Measurements from ENCODE around the gene DCDC2C.

Gene DCDC2C

DNA sequence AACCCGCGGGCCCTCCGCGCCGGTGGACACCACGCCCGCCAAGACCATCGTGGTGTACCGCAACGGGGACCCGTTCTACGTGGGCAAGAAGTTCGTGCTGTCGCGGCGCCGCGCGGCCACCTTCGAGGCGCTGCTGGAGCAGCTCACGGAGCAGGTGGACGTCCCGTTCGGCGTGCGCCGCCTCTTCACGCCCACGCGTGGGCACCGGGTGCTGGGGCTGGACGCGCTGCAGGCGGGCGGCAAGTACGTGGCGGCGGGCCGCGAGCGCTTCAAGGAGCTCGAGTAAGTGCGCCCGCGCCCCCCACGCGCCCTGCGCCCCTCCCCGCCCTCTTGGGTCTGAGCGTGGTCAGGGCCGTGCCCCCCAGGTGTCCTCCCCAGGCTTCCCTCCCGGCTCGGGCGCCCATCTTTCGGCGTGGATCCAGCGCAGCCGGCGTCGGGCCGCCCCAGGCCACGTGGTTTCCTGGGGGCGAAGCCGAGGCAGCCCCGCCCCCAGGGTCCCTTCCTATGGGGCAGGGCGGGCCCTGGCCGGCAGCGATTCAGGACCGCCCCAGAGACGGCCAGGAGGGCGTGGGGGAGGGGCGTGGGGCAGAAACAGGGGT lies 481 bp downstream of the DCDC2C start:
- no peak for DNase-seq (ENCODE audit: low spot score)
- TF ChIP-seq CTCF (IDR thresholded peaks at IDR 0.05; ENCODE audit: extremely low read depth, missing control alignments): no peak

DNA sequence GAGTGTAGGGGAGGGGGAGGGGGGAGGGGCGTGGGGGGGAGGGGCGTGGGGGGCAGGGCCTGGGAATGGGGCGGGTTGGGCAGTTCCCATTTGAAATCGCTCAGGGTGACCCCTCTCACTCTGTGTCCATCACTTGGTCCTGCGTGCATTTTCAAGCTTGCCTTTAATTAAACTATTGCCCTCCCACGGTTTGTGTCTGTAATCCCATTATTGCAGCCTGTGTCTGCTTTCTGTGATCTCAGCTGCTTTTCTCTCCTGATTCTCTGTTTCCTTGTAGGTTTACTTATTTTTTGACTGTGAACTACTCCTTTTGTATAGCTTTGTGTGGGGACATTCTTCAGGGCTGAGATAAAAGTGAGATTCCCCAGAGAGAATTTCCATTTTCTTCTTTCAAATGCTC lies 1.3 kb downstream of the DCDC2C start:
- DNase-seq (ENCODE audit: low spot score): no peak
- no peak for TF ChIP-seq CTCF (IDR thresholded peaks at IDR 0.05; ENCODE audit: extremely low read depth, missing control alignments)

DNA sequence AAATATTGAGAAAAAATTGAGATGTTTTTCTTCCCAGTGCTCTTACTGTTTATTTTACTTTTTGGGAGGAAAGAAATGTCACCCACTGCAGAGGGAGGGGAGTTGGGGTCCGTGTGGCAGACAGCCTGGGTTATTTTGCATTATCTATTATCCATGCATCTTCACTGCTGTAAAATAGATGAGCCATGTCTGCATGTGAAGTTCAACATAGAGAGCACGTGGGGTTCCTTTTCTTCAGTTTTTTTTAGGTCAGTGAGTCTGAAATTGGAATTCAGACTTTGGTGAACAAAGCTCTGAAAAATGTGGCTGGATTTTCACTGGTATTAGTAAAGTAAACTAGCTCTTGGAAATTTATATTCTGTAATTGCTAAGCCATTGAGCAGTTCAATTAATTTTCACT lies 2.4 kb downstream of the DCDC2C start:
- no peak for TF ChIP-seq CTCF (IDR thresholded peaks at IDR 0.05; ENCODE audit: extremely low read depth, missing control alignments)
- DNase-seq (ENCODE audit: low spot score): no peak

- no peak for TF ChIP-seq CTCF (IDR thresholded peaks at IDR 0.05; ENCODE audit: extremely low read depth, missing control alignments)
- DNase-seq (ENCODE audit: low spot score): no peak
Observed at GRCh38 chr2:3706892-3707291, 3.5 kb downstream of the DCDC2C start.

DNA sequence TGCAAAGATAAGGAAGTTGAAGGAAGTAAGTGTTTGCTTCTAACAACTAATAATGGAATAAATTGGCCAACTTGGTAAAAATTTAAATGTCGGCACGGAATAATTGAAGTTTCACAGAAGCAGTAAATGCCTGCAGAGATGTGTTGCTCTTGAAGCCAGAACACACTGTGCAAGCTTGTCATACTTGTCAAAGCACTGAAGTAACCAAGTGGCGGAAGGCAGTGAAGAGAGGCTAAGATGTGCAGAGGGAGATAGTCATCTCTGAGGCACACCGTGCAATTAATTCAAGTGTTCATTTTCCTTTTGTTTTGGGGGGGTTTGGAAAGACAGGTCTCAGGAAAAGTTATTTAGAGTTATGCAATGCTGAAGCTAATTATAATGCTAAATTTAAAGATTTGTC lies 5.2 kb downstream of the DCDC2C start:
- TF ChIP-seq CTCF (IDR thresholded peaks at IDR 0.05; ENCODE audit: extremely low read depth, missing control alignments): no peak

DNA sequence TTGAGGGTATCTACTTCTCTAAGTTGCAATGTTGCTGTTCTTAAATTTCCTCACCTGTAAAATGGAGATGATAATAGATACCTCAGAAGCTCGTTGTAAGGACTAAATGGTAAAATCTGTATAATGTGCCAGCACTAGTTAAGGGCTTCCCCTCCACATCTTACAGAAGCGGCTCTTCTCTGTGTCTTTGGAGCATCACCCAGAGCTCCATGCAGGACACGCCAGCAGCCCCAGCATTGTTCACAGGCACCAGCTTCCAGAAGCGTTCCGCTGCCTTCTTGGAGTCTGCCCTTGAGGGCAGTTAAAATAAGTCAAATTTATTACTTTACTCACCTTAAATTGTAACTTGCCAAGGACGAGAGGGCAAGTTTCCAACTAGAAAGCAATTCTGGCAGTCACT lies 5.8 kb downstream of the DCDC2C start:
- no peak for TF ChIP-seq CTCF (IDR thresholded peaks at IDR 0.05; ENCODE audit: extremely low read depth, missing control alignments)
- no peak for DNase-seq (ENCODE audit: low spot score)

More for the DNA sequence above, 5.2 kb downstream of the DCDC2C start:
- no peak for DNase-seq (ENCODE audit: low spot score)

GRCh38 chr2:3712424-3712823 lies 9.0 kb downstream of the DCDC2C start:
- no peak for DNase-seq (ENCODE audit: low spot score)
- TF ChIP-seq CTCF (IDR thresholded peaks at IDR 0.05; ENCODE audit: extremely low read depth, missing control alignments): no peak
